RWPE2 (cell line): Measurements from ENCODE around the gene TMEM108.

Experiments used
- ATAC-seq: fragments of 200-7000 bp; cut with Tn5 transposase; 3 replicates; pipeline ENCODE4 v1.9.1; 2021; ENCODE audit warnings: low read depth
- DNase-seq: peaks from one replicate; pipeline ENCODE4 v3.0.0-alpha.2; 2020; ENCODE audit warnings: low spot score
- H3K27ac ChIP-seq: fragments of 450-650 bp; 2 replicates; pipeline ENCODE4 v1.5.1; 2017; ENCODE audit warnings: mild to moderate bottlenecking; ENCODE audit not compliant: poor library complexity, severe bottlenecking
- H3K27me3 ChIP-seq: fragments of 250-450 bp; sonication (Bioruptor Pico); 2 replicates; pipeline ENCODE4 v1.5.1; 2021; ENCODE audit warnings: mild to moderate bottlenecking, moderate library complexity; ENCODE audit not compliant: insufficient read depth, poor library complexity, severe bottlenecking
- H3K36me3 ChIP-seq: fragments of 250-450 bp; sonication (Bioruptor Pico); 2 replicates; pipeline ENCODE4 v1.5.1; 2020; ENCODE audit warnings: low read depth, mild to moderate bottlenecking, moderate library complexity
- H3K4me1 ChIP-seq: fragments of 250-450 bp; sonication (Bioruptor Pico); 2 replicates; pipeline ENCODE4 v1.5.1; 2021; ENCODE audit warnings: mild to moderate bottlenecking, moderate library complexity; ENCODE audit not compliant: insufficient read depth, poor library complexity, severe bottlenecking
- H3K4me3 ChIP-seq: fragments of 250-450 bp; sonication (Bioruptor Pico); 2 replicates; pipeline ENCODE4 v1.5.1; 2021; ENCODE audit warnings: mild to moderate bottlenecking, moderate library complexity; ENCODE audit not compliant: severe bottlenecking
- H3K9me3 ChIP-seq: fragments of 250-450 bp; sonication (Bioruptor Pico); 2 replicates; pipeline ENCODE4 v1.5.1; 2021; ENCODE audit warnings: mild to moderate bottlenecking, moderate library complexity; ENCODE audit not compliant: severe bottlenecking
- CTCF ChIP-seq: fragments of 450-650 bp; IDR thresholded peaks from one replicate; pipeline ENCODE4 v1.5.1; 2017; ENCODE audit warnings: mild to moderate bottlenecking, moderate library complexity; ENCODE audit not compliant: poor library complexity, severe bottlenecking

Gene TMEM108

GRCh38 chr3:133058831-133059230, 20.6 kb downstream of the TMEM108 start:
- Histone ChIP-seq H3K4me1 (no peaks in the 10 kb centered on the region), H3K27me3 (no peaks in the 10 kb centered on the region), H3K9me3 (no peaks in the 10 kb centered on the region), H3K4me3 (no peak overlapping the region), H3K36me3 (no peaks in the 10 kb centered on the region), H3K27ac (no peak overlapping the region)
- no peak for DNase-seq
- no peak for ATAC-seq
- no peak for TF ChIP-seq CTCF

GRCh38 chr3:133065193-133065961, 27.2 kb downstream of the TMEM108 start:
- Histone ChIP-seq H3K36me3 (no peaks in the 10 kb centered on the region), H3K4me3 (no peak overlapping the region), H3K27ac (no peak overlapping the region), H3K27me3 (no peaks in the 10 kb centered on the region), H3K4me1 (no peaks in the 10 kb centered on the region), H3K9me3 (no peaks in the 10 kb centered on the region)
- TF ChIP-seq CTCF, result no peak
- DNase-seq, result no peak
- no peak for ATAC-seq

DNA sequence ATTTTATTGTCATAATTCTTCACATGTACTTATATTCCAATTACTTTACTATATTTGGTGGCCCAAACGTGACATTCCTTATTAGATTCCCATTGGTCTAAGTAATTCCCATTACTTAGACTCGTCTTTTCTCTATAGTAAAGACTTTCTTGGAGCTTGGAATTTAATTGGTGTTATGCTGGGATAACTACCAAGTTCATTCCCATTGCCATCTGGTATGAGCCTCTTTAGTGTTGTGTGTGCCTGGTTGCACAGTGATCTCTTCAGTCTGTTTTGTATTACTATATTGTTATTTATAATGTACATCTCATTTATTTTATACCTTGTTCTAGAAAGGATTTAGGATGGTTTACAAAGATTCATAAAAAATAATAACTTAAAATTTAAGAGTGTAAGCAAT, 27.8 kb downstream of the TMEM108 start:
- no peak overlapping the region for H3K4me3 ChIP-seq
- no peak for TF ChIP-seq CTCF
- no peaks in the 10 kb centered on the region for H3K36me3 ChIP-seq
- H3K27ac ChIP-seq, result no peak overlapping the region
- ATAC-seq, result no peak
- no peaks in the 10 kb centered on the region for H3K9me3 ChIP-seq
- H3K27me3 ChIP-seq, result no peaks in the 10 kb centered on the region
- H3K4me1 ChIP-seq, result no peaks in the 10 kb centered on the region
- DNase-seq, result no peak

DNA sequence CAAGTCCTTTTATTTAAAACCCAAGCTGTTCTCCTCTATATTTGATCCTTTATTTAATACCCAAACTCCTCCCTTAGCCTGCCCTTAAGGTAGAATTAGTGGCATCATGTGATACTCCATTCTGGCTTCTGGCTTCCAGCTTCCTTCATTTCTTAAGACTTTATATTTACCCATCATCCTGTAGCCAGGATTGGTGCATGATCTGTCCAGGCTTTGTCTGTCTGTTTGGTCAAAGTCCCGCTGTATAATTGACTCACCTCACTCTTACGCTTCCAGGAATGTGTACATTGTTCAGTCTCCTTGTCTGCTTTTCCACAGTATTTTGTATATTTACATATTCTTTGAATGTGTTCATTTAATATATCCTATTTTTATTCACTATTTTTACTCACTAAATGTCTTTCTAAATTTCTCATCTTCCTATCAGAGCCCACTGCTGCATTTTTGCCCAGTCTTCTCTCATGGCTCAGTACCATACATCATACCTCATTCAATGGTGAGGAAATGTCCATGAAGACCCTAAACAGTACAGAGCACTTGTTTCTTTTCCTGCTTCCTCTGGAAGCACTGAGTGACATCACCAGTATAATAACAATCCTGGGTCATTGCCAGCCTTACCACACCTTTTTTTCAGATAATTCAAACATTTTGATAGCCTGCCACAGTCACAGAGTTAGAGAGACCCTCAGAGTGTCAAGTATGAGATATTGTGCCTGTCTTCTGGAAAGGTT, 31.5 kb downstream of the TMEM108 start:
- ATAC-seq (no peak), DNase-seq (no peak)
- no peak overlapping the region for H3K27ac ChIP-seq

More for the DNA sequence above, 31.5 kb downstream of the TMEM108 start:
- TF ChIP-seq CTCF, result no peak
- Histone ChIP-seq H3K9me3 (no peaks in the 10 kb centered on the region), H3K4me3 (no peak overlapping the region), H3K4me1 (no peaks in the 10 kb centered on the region), H3K36me3 (no peaks in the 10 kb centered on the region), H3K27me3 (no peaks in the 10 kb centered on the region)
